ELF-1 (cell line): ENCODE results near the gene CAMKK1.

Experiments used
- DNase-seq: peaks from one replicate; pipeline ENCODE4 v3.0.0-alpha.2; 2016; ENCODE audit warnings: low read depth, low spot score

CAMKK1 gene

DNA sequence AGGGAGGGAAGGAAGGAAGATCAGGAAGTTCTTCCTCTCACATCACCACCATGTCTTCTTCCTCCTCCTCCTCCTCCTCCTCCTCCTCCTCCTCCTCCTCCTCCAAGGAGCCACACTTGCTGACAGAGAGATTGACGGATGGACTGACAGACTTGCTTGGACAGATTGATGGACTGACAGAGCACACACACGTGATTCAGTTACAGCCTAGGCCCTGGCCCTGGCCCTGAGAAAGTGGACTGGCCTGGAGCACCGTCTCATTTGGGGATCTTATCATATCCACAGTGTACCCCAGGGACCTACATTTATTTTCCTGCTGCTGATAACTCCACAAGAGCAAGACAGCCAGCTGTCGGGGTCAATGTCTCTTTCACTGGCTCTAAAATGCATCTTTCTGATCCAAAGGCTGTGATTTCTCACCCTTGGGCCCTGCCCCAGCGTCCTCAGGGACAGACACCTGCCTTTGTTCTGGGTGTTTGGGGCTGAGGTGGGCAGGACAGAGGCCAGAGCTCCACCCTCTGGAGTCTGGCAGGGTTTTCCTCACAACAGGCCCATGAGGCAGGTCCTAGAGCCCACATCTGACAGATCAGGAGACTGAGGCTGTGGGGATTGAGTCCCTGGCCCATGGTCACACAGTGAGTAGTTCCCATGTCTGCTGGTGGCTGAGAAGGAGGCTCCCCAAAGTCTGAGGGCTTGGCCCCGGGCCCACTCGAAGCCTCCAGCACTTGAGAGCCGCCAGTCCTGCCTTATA is 25.7 kb upstream of the CAMKK1 start:
- DNase-seq = no peak

DNA sequence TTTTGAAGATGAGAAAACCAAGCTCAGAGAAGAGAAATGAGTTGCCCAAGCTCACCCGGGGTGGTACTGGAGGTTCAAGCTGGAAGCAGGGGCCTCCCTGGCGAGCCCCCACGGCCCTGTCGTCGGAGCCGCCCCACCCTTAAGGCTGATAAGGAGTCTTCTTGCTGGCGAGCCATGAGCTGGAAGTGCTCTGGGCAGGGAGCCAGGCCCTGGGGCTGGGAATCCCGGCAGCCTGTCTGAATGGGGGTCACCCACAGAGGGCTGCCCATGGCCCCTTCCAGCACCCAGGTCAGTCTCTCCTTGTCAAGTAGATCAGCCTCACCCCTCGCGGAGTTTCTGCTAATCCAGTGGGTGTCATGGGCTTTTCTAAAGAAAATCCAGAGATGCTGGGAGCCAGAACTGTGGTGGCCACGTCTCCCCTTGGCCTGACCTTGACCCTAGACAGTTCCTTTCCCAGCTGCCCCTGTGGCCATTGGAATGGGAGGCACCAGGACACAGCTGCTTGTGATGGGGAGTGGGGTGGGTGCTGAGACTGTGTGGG is 24.6 kb upstream of the CAMKK1 start:
- no peak for DNase-seq

DNA sequence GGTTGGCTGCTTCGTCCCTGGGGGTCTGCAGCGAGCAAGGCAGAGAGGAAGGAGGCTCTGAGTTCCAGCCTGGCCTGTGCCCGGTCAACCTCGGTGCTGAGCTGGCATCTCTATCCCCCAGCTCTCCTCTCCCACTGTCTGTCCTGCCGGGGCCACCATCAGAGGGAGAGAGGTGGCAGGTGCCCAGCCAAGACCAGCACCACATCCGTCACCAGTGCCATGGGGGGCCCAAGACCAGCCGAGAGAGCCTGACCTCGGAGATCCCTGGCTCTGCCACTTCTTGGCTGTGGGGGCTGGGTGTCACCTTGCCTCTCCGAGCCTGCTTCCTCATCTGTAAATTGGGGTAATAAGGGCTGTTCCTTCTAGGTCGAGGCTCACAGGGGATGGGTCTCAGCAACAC is 24.0 kb upstream of the CAMKK1 start:
- DNase-seq = no peak

DNA sequence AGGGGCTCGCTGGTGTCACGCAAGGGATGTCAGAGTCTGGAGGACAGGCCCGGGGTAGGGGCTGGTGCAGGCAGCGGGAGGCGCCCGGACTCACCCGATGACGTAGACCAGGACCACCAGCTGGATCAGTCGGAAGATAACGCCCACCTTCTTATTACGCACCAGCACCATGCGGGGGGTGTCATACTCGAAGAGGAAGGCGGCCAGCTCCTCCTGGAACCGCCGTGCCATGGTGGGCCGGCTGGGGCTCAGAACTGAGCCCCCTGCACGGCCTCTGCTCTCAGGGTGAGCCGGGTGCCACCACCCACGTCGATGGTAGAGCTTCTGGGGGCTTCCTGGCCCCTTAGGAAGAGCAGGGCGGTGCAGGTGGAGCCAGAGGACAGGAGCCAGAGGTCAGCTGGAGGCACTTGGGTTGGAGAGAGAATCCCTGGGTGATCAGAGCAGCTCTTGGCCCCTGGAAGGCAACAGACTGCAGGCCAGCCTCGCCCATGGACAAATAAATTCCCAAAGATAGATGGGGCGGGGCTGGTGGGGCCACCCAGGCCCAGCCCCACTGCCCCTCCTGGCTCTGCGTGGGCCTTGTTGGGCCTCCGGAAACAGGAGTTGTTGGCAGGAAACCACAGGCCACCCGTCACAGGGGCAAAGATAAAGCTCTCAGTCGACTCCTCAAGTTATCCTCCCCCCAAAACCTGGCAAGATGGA is 23.3 kb upstream of the CAMKK1 start, which contains the start of gene P2RX1:
Gene P2RX1, minus strand, starts transcription at position 471 of the 702 bp plus-strand sequence. Its CDS starts 240 bp downstream, at position 231.
- DNase-seq = no peak

DNA sequence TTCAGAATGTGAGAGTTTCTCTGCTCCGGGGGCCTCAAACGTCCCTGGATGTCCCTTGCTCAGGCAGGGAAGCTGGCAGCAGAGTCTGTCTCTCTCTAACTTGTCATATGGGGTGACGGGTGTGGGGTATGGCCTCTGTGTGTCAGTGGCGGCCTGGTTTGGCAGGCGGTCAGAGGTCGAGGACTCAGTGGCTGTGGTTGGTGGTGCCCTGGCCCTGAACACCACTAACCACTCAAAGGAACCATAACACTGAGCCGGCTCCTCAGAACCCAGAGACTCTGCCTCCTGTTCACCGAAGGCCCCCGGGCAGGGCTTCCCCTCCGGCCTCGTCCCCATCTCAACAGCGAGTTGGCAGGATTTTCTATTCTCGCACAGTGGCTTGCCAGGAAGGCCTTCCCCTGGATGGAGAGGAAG is 22.7 kb upstream of the CAMKK1 start:
- no peak for DNase-seq

DNA sequence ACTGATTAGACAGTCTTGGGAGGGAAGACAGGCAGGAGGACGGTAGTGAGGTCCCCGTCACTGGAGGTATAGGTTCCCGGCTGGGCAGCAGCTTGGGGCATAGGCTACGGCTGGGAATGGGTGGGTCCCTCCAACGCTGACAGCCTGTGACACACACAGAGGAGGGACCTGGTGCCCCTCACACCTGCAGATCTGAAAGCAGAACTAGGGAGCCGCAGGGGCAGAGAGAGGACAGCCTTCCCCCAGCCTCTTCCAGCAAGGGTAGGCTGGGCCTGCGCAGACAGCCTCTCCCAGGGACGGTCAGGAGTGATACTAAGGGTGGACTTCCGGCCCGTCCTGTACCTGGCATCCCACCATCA is 21.4 kb upstream of the CAMKK1 start:
- DNase-seq = no peak

DNA sequence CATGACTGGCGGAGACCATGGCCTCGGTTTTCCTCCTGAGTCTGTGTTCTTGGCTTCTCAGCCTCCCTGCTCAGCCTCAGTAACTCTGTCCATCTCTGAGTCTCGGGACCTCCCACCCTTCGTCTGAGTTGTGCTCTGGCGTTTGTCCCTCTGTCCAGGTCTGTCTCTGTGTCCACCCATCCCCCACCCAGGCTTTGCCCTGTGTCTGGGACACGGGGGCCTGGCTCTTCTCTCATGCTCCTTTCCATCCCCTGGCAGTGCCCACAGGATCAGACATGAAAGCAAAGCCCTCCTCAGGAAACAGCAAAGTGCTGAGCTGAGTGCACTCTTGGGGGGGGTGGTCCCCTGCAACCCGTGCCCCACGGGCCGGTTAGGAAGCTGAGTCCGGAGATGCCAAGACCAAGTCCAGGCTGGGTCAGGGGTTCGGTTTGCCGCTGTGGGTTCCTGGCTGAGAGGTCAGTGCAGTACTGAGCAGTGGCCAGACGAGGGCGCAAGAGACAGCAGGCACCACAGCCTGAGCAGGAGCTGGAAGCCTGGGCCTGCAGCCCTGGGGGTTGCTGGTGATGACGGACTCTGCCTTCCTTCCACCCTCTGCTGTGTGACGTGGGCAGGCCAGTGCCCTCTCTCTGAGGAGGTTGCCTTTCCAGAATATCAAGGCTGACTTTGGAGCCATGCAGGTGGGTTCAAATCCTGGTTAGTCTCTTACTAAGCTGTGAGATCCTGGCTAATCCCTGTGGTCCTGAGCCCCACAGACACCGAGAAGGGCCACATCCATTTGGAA is 20.9 kb upstream of the CAMKK1 start:
- peak; percentile 91 for DNase-seq

DNA sequence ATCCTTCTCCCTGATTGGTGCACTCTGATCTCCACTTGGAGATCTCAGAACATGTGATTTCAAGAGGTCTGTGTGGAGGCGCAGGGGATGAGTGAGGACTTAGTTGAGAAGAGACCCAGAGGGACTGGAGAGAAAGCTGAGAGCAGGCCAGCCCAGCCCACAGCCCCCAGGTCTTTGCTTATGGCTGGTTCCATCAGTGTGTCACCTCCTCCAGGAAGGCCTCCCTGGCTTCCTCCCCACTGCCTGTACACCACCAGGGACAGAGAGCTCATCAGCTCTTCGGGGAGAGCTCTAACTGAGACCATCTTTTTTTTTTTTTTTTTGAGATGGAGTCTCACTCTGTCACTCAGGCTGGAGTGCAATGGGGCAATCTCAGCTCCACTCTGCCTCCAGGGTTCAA is 20.0 kb upstream of the CAMKK1 start:
- no peak for DNase-seq

DNA sequence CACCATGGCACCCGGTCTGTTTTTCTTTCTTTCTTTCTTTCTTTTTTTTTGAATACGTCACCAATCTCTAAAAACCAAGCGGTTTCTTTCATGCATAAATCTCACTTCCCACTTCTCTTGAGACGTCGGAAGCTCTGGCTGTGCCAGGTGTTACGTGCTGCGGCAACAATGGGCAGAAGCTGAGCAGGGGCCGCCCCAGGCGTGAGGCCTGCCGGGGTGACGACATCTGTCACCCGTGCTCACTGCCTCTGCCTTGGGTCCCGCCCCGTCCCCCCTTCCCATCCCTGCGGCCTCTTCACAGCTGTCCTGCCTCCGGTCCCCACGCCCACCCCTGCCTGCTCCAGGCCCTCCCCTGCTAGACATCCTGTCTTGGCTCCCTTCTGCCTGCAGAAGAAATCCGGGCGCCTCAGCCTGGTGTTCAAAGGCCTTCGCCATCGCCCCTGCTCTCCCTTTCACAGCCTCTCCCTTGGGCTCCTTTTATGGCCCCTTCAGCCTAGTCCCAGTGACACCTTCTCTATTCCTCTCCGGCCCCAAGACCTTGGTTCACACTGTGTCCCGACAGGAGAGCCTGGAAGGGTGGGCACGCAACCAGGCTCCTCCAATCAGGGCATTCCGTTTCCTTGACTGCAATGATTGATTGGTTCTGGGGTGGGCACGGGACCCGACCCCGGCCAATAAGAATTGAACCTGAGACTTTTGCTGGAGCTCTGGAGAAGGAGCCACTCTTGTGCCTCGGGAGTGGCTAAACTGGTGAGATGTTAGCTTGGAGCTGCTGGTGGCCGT is 18.6 kb upstream of the CAMKK1 start:
- peak; percentile 34 for DNase-seq

DNA sequence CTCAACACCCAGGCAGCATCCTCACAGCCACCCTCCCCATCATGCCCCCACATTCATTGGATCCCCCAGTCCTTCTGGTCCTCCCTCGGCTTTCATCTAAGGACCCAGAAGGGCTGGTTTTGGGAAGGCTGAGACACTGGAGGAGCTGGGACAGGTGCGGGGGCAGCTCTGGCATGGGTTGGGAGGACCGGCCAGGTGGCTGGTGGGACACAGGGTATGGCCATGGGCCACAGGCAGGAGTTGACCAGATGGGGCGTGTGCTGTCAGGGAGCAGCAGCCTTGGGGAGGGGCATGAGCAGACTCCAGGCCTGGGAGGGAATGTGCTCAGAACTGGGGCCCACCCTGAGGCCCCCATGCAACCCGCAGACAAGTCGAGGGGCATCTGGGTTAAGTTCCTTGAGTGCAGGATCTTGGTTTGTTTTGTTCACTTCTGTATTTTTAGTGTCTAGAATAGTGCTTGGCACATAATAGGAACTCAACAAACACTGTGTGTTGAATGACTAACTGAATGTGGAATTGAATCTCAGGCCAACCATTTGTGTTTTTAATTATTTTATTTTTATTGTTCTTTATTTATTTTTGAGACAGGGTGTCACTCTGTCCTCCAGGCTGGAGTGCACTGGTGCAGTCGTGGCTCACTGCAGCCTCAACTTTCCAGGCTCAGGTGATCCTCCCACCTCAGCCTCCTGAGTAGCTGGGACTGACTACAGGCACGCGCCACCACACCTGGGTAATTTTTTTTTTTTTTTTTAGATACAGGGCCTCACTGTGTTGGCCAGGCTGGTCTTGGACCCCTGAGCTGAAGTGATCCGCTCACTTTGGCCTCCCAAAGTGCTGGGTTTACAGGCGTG is 17.8 kb upstream of the CAMKK1 start:
- no peak for DNase-seq

DNA sequence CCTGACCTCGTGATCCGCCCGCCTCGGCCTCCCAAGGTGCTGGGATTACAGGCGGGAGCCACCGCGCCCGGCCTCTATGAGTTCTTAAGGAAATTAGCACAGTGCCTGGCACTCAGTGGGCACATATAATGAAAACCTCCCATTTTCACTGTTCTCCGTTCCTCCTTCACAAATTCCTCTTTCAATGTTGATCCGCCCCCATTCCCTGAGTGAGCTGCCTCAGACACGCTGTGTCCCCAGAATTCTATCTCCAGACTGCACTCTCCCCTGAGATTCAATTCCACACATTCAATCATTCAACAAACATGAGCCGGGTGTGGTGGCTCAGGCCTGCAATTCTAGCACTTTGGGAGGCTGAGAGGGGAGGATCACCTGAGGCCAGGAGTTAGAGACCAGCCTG is 16.4 kb upstream of the CAMKK1 start:
- DNase-seq = no peak

DNA sequence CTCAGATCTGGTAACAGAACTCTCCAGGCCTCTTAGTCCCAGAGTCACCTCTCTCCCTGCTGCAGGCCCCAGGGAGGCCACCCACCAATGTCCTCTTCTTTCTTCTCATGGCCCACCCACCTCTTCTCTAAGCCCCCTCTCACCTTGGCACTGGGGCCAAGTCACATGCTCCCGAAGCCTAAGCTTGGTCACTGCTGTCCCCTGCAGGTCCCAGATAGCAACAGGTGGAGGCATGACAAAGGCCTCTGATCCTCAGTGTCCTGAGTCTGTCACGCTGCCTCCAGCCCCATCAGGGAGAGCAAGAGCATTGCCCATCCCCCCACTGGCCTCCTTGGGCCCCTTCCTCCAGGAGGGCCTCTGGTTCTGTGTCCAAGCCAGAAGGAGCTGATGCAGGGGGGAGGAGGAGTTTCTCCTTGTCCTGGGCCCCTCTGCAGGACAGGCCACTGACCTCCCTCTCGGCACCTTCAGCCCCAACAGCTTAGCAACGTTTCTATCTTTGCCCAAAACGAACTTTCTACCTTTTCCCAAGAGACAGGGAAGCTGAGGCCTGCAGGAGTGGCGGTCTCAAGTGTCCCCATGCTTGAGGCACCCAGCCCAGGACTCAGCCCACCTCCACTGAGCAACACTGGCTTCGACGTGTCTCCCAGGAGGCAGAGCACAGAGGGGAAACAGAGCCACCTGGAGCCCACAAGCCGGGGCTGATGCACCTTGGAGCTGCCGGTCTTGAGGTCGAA is 14.8 kb upstream of the CAMKK1 start:
- DNase-seq = no peak

DNA sequence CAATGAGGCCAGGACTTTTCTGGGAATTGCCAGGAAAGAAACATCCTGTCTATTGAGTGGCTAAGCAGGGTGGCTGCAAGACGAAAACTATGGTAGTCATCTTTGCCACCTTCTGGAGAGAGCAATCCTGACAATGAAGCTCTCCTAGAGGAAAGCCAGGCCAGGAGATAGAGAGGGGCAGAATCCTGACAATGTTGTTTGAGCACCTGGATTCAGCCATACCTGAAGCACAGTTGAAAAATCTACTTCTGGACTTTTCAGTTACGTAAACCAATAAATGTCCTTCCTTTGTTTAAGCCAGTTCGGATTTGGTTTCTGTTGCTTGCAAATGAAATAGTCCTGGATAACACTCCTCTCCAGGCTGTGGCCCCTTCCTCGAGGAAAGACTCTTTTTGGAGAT is 14.0 kb upstream of the CAMKK1 start:
- no peak for DNase-seq

DNA sequence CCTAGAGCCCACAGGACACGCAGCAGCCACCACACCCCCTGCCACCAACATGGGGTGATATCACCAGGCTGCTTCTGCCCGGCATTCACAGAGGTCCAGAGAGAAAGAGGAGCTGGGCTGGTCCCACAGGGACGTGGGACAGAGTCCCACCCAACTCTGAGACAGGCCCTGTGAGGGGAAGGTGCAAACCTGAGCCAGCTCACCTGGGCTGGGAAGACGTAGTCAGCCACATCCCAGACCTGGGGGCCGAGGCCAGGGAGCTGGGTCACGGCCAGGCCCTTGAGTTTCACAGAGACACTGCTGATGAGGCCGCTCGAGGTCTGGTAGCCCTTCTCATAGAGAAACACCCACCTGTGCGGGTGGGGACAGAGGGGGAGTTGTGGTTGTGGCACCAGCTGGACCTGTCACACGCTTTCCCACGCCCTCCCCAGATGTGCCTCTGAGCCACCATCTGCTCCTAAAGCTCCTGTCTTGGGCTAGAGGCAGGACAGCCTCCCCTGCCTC is 12.2 kb upstream of the CAMKK1 start:
- DNase-seq = no peak

DNA sequence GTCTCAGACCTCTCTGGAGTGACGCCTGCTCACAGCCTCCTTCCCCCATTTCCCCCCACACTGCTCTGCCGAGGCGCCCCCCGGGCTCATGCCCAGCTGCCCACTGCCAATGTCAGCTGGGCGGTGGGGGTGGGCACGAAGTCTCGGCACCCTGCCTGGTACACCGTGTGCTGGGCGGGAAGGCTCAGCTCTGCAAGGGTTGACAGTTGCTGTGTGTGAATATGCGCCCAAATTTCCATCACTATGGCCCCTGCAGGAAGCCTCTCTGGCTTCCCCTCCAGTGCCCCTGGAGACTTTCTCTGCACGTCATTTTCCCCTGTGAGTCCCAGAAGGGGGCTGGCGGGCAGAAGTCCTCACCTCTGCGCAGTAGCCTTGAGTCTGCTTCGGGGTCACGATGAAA is 11.6 kb upstream of the CAMKK1 start:
- DNase-seq = no peak

DNA sequence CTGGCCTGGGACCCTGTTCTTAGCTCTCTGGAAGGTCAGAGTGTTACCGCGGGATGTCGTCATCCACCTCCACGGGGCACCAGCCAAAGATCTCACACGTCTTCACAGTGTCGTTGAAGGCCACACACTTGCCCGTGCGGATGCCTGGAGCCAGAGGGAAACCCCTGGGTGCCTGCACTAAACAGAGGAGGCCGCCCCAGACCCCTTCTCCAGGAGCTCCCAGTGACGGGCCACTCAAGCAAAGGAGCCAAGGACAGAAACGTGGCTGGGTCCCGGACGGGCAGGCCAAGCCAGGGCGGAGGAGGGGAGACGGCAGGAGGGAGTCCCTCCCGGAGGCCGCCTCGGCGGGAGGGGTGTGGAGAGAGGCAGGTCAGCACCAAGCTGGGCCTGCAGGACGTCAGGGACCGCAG is 11.0 kb upstream of the CAMKK1 start:
- no peak for DNase-seq

DNA sequence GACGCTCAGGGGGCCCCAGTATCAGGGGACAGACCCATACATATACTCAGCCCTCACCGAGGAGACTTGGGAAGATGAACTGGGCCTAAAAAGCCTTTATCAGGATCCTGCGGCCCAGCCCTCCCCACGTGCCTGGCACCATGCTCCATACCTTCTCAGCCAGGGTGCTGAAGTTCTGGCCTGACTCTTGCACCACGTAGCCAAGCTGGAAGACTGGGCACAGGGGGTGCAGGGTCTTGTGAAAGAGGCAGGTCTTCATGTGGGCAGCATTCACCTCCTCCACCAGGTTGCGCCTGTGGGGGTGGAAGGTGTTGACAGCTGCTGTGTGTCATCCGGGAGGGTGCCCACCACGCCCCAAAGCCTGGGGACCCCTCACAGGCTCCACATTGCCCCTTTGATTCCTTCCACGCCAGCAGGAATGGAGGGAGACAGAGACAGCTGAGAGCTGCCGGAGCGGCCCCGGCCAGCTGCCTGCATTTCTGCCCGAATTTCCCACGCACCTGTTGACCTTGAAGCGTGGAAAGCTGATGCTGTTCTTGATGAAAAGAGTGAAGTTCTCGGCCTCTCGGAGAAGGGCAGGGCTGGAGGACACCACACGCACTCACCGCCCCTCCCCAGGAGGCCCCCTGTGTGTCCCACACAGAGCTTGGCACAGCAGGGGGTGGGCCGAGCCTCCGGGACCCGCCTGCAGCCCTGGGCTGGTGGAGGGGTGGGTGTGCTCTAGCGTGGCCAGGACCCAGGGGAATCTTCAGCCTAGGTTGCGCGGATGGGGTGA is 10.4 kb upstream of the CAMKK1 start:
- DNase-seq = no peak

DNA sequence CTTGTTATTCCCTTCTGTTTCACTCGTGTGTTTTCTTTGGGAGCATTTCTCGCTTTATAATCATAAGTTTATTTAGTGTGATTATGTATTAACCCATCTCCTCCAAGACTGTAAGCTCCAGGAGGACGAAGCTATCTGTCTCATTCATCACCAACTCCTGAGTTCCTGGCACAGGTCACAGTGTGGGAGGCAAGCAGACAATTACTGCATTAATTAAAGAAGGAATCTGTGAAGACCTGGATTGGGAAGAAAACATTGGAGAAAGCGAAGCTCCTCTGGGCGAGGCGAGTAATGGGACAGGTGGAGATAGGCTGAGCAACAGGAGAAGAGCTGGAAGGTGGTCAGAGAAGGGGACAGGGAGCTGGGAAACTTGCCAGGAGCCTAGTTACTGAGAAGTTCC is 7.8 kb upstream of the CAMKK1 start:
- no peak for DNase-seq

DNA sequence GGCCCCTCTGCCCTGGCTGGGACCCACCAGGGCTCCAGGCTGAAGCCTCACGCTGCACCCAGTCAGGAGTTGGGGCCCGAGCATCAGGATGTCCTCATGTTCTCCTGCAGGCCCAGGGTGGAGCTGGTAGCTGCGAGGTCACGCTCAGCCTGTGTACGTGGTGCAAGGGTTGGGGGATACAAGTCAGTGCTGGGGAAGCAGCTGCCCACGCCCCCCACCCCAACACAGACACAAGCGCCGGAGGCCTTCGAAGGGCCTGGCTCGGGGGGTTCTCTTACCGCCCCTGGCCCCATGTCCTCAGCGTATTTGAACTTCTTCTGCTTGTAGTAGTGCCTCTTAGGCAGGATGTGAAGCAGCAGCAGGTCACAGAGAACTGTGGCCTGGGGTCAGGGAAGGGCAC is 4.9 kb upstream of the CAMKK1 start:
- no peak for DNase-seq
